Pons (tissue), 1 donor: Measurements from ENCODE around the gene N4BP3.

Experiments used
- DNase-seq: peaks from one replicate; pipeline ENCODE4 v3.0.0-alpha.2; 2016; ENCODE audit warnings: low spot score

Gene N4BP3

GRCh38 chr5:178103612-178104011 is 9.7 kb upstream of the N4BP3 start:
- DNase-seq, result no peak

- no peak for DNase-seq
Measured at GRCh38 chr5:178104492-178104891, 8.8 kb upstream of the N4BP3 start.

- no peak for DNase-seq
Measured at GRCh38 chr5:178106086-178106485, 7.2 kb upstream of the N4BP3 start.

- DNase-seq, result no peak
Measured at GRCh38 chr5:178106556-178107239, 6.6 kb upstream of the N4BP3 start.

- no peak for DNase-seq
Measured at GRCh38 chr5:178107756-178108310, 5.5 kb upstream of the N4BP3 start.

GRCh38 chr5:178108446-178108845 is 4.9 kb upstream of the N4BP3 start:
- no peak for DNase-seq

- DNase-seq, result no peak
Measured at GRCh38 chr5:178108966-178109365, 4.4 kb upstream of the N4BP3 start.

GRCh38 chr5:178110511-178110910 is 2.8 kb upstream of the N4BP3 start:
- DNase-seq, result no peak

GRCh38 chr5:178111925-178112324 is 1.4 kb upstream of the N4BP3 start:
- no peak for DNase-seq

- no peak for DNase-seq
Measured at GRCh38 chr5:178112545-178112944, 787 bp upstream of the N4BP3 start.

GRCh38 chr5:178113841-178114324 is 551 bp downstream of the N4BP3 start:
- no peak for DNase-seq

GRCh38 chr5:178114325-178115135 is 1.2 kb downstream of the N4BP3 start:
- no peak for DNase-seq

GRCh38 chr5:178115136-178115813 is 1.9 kb downstream of the N4BP3 start:
- no peak for DNase-seq

GRCh38 chr5:178115814-178116142 is 2.4 kb downstream of the N4BP3 start:
- no peak for DNase-seq

- no peak for DNase-seq
Measured at GRCh38 chr5:178116143-178116885, 3.0 kb downstream of the N4BP3 start.

GRCh38 chr5:178117923-178118701 is 4.8 kb downstream of the N4BP3 start:
- DNase-seq, result no peak

- DNase-seq, result no peak
Measured at GRCh38 chr5:178119915-178120606, 6.7 kb downstream of the N4BP3 start.

GRCh38 chr5:178120607-178121357 is 7.5 kb downstream of the N4BP3 start:
- peak; percentile 23 for DNase-seq

- DNase-seq, result no peak
Measured at GRCh38 chr5:178121391-178122276, 8.3 kb downstream of the N4BP3 start.
